ENCODE data around the gene ALKBH2.

The ALKBH2 gene

DNA sequence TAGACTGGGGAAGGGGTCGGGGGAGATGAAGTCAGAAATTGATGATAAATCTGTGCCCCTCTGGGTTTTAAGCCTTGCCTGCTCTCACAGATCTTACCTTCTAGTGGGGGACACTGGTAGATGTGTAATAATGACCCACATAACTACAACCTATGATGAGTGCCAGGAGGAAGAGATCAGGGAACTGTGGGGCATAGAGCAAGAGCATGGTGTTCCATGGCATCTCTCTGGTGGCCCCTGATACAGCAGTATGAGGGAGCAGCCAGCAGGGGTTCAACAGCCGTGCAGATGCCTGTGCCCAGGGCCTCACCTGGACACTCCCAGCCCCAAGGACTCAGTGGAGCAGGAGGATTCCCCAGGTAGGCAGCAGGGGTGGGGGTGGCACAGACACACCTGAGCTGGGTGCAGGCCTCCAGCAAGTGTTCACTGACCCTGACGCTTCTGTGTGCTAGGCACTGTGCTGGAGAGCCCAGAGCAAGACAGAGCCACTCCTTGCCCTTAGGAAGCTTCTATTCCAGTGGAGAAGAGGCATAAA lies 28.1 kb upstream of the ALKBH2 start:
- DNase-seq (ENCODE audit: low read depth in 2 of 2): no peak
- TF ChIP-seq CTCF (IDR thresholded peaks at IDR 0.05; ENCODE audit: low read depth, low read length): no peak
- no peak overlapping the region for H3K4me3 ChIP-seq (replicated peaks in 1 of 2; ENCODE audit: low read depth in 2 of 2, low read length in 2 of 2)

DNA sequence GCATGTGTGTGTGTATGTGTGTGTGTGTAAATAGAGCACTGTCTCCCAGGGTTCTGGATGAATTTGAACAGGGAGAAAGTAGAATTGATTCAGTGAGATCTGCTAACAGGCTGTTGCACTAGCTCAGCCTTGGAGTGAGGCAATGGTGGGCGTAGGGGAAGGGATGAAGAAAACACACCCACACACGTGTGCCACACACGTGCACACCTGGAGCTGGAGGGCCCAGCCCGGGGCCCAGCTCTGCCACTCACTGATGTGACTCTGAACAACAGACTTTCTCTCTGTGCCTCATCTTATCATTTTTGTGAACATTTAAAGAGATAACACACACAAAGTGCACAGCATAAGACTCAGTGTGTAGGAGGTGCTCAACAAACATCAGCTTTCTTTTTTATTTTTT lies 27.3 kb upstream of the ALKBH2 start:
- DNase-seq (ENCODE audit: low read depth in 2 of 2): no peak
- no peak overlapping the region for H3K4me3 ChIP-seq (replicated peaks in 1 of 2; ENCODE audit: low read depth in 2 of 2, low read length in 2 of 2)
- TF ChIP-seq CTCF (IDR thresholded peaks at IDR 0.05; ENCODE audit: low read depth, low read length): no peak

- TF ChIP-seq CTCF (IDR thresholded peaks at IDR 0.05; ENCODE audit: low read depth, low read length): no peak
- H3K4me3 ChIP-seq (replicated peaks in 1 of 2; ENCODE audit: low read depth in 2 of 2, low read length in 2 of 2): no peak overlapping the region
- no peak for DNase-seq (ENCODE audit: low read depth in 2 of 2)
Measured at GRCh38 chr12:109120095-109120494, 26.8 kb upstream of the ALKBH2 start.

- TF ChIP-seq CTCF (IDR thresholded peaks at IDR 0.05; ENCODE audit: low read depth, low read length): no peak
- no peak overlapping the region for H3K4me3 ChIP-seq (replicated peaks in 1 of 2; ENCODE audit: low read depth in 2 of 2, low read length in 2 of 2)
- DNase-seq (ENCODE audit: low read depth in 2 of 2): no peak
Measured at GRCh38 chr12:109116611-109116949, 23.3 kb upstream of the ALKBH2 start.

DNA sequence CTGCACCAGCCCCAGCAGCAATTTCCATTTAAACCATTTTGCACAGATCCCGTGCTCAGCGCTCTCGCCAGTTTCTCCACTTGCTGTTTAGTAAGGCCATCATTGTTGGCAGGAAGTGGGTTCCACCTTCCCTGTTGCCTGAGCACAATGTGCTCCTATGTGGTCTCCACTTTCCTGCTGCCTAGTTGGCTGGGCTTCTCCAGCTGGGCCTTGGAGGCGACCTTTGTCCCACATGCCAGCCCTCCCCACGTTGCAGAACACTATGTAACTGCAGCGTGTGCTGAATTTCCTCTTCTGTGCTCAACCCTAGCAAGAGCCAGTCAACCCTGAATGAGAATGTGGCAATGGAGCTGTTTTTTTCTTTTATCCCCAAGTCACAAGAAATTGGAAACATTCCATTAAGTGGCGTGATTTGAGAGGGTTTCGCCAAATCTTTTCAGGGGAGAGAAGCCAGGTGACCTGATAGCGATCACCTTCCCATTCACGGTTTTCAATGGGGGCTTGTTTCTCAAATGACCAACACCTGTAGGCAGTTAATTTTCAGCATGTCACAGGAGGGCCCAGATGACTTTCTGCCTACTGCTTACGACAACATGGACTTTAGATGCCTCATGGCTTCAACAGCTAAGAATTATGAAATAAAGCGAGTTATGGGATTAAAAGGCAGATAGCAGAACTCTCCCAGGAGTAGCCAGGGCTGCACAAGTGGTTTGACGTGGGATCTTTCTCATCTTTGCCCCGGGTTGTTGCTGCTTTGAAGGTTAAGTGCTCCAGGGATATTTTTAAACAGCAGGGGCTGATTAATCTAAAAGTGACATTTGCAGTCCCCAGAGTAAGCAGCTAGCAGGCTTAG lies 22.7 kb upstream of the ALKBH2 start, which contains the start of gene ACACB:
TSS of gene ACACB (plus strand) at position 830 of the 853 bp plus-strand sequence. CDS start 22,819 bp downstream, outside the sequence.
- DNase-seq (ENCODE audit: low read depth in 2 of 2): peak in 1 of 2 donors; percentile 30
- H3K4me3 ChIP-seq (replicated peaks in 1 of 2; ENCODE audit: low read depth in 2 of 2, low read length in 2 of 2): no peak within 1 kb of the TSS
- no peak for TF ChIP-seq CTCF (IDR thresholded peaks at IDR 0.05; ENCODE audit: low read depth, low read length)

DNA sequence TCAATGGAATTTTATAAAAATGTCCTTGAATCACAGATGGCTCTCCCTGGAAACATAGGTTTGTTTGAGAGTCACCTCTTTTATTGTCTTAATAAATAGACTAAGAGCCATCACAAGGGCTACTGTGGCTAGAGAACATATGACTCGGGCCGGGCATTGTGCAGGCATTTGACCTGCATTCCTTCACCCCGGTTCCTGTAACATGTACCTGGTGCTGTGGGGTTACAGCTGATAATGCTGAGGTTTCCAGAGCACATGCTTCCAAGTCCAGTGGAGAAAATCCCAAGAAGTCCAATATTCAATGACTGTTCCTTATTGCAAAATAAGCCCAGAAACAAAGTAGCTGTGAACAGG lies 22.1 kb upstream of the ALKBH2 start:
- no peak overlapping the region for H3K4me3 ChIP-seq (replicated peaks in 1 of 2; ENCODE audit: low read depth in 2 of 2, low read length in 2 of 2)
- DNase-seq (ENCODE audit: low read depth in 2 of 2): no peak
- TF ChIP-seq CTCF (IDR thresholded peaks at IDR 0.05; ENCODE audit: low read depth, low read length): no peak

Measured in cardiac fibroblast (primary cell).